H9 (cell line): ENCODE data around the gene C2orf49. TPM values are rescaled to one million over a fixed set of nuclear protein-coding genes. Genes with fewer than 3 reads are reported as not detected.

ENCODE experiments used
- DNase-seq: peaks from one replicate; pipeline ENCODE4 v3.0.0-alpha.2; 2017
- H2AFZ ChIP-seq: one replicate; pipeline ENCODE4 v1.6.1; 2013; ENCODE audit warnings: mild to moderate bottlenecking, low read length, control low read depth, moderate library complexity
- H2AK5ac ChIP-seq: 2 replicates; pipeline ENCODE4 v1.6.1; 2013; ENCODE audit warnings: low read length, control low read depth, mixed read lengths; ENCODE audit not compliant: insufficient read length
- H2BK120ac ChIP-seq: one replicate; pipeline ENCODE4 v1.6.1; 2013; ENCODE audit warnings: low read depth, mild to moderate bottlenecking, low read length, control low read depth, inconsistent platforms; ENCODE audit not compliant: poor library complexity, severe bottlenecking
- H2BK12ac ChIP-seq: 2 replicates; pipeline ENCODE4 v1.6.1; 2013; ENCODE audit warnings: low read length, control low read depth, mixed read lengths, low read depth; ENCODE audit not compliant: insufficient read length
- H2BK15ac ChIP-seq: 2 replicates; pipeline ENCODE4 v1.6.1; 2013; ENCODE audit warnings: low read depth, low read length, control low read depth
- H2BK20ac ChIP-seq: one replicate; pipeline ENCODE4 v1.6.1; 2013; ENCODE audit warnings: low read depth, mild to moderate bottlenecking, low read length, control low read depth, inconsistent platforms; ENCODE audit not compliant: poor library complexity, severe bottlenecking
- H2BK5ac ChIP-seq: 2 replicates; pipeline ENCODE4 v1.6.1; 2013; ENCODE audit warnings: low read length, control low read depth, mixed read lengths; ENCODE audit not compliant: insufficient read length
- H3K14ac ChIP-seq: 2 replicates; pipeline ENCODE4 v1.6.1; 2013; ENCODE audit warnings: low read length, control low read depth; ENCODE audit not compliant: insufficient read depth
- H3K18ac ChIP-seq: 2 replicates; pipeline ENCODE4 v1.6.1; 2013; ENCODE audit warnings: low read depth, mild to moderate bottlenecking, mixed read lengths, low read length, control low read depth; ENCODE audit not compliant: insufficient read length
- H3K23ac ChIP-seq: 2 replicates; pipeline ENCODE4 v1.6.1; 2013; ENCODE audit warnings: low read length, control low read depth, mixed read lengths, low read depth; ENCODE audit not compliant: insufficient read length
- H3K23me2 ChIP-seq: 2 replicates; pipeline ENCODE4 v1.6.1; 2013; ENCODE audit warnings: low read depth, mild to moderate bottlenecking, mixed read lengths, low read length, control low read depth; ENCODE audit not compliant: insufficient read length, poor library complexity, severe bottlenecking
- H3K27ac ChIP-seq: 2 replicates; pipeline ENCODE4 v1.5.1; 2013; ENCODE audit warnings: low read length, control low read depth, mixed read lengths, low read depth; ENCODE audit not compliant: insufficient read length
- H3K27me3 ChIP-seq: 2 replicates; pipeline ENCODE4 v1.6.1; 2013; ENCODE audit warnings: low read length, control low read depth, inconsistent platforms; ENCODE audit not compliant: insufficient read depth
- H3K4ac ChIP-seq: 2 replicates; pipeline ENCODE4 v1.6.1; 2013; ENCODE audit warnings: low read depth, mild to moderate bottlenecking, control low read depth, inconsistent platforms, low read length, moderate library complexity
- H3K4me1 ChIP-seq: 2 replicates; pipeline ENCODE4 v1.6.1; 2013; ENCODE audit warnings: low read length, control low read depth, inconsistent platforms; ENCODE audit not compliant: insufficient read depth
- H3K4me2 ChIP-seq: 2 replicates; pipeline ENCODE4 v1.6.1; 2013; ENCODE audit warnings: low read length, control low read depth, mixed read lengths; ENCODE audit not compliant: insufficient read length, insufficient read depth
- H3K56ac ChIP-seq: 2 replicates; pipeline ENCODE4 v1.6.1; 2013; ENCODE audit warnings: low read depth, mild to moderate bottlenecking, mixed read lengths, low read length, control low read depth; ENCODE audit not compliant: insufficient read length
- H3K79me1 ChIP-seq: 2 replicates; pipeline ENCODE4 v1.6.1; 2013; ENCODE audit warnings: low read depth, mild to moderate bottlenecking, moderate library complexity, low read length, control low read depth, inconsistent platforms; ENCODE audit not compliant: insufficient read depth, poor library complexity, severe bottlenecking
- H3K79me2 ChIP-seq: 2 replicates; pipeline ENCODE4 v1.6.1; 2013; ENCODE audit warnings: low read length, control low read depth, inconsistent platforms; ENCODE audit not compliant: insufficient read depth
- H3K9ac ChIP-seq: 2 replicates; pipeline ENCODE4 v1.6.1; 2013; ENCODE audit warnings: low read length, control low read depth, mixed read lengths; ENCODE audit not compliant: insufficient read length; ENCODE audit errors: extremely low read depth
- H3K9me3 ChIP-seq: one replicate; pipeline ENCODE4 v1.6.1; 2013; ENCODE audit warnings: low read depth, low read length, inconsistent platforms; ENCODE audit not compliant: control insufficient read depth
- H3T11ph ChIP-seq: one replicate; pipeline ENCODE4 v1.6.1; 2013; ENCODE audit warnings: mild to moderate bottlenecking, low read length, control low read depth, inconsistent platforms
- H4K20me1 ChIP-seq: one replicate; pipeline ENCODE4 v1.6.1; 2013; ENCODE audit not compliant: control insufficient read depth, insufficient read length, insufficient read depth
- H4K5ac ChIP-seq: 2 replicates; pipeline ENCODE4 v1.6.1; 2013; ENCODE audit warnings: low read depth, mild to moderate bottlenecking, mixed read lengths, low read length, control low read depth; ENCODE audit not compliant: insufficient read length
- H4K8ac ChIP-seq: replicated peaks from 2 replicates; pipeline ENCODE4 v1.6.1; 2013; ENCODE audit warnings: low read length, control low read depth, mixed read lengths, low read depth; ENCODE audit not compliant: insufficient read length
- H4K91ac ChIP-seq: 2 replicates; pipeline ENCODE4 v1.6.1; 2013; ENCODE audit warnings: low read depth, mild to moderate bottlenecking, moderate library complexity, mixed read lengths, low read length, control low read depth; ENCODE audit not compliant: insufficient read length
- H3K27ac Mint-ChIP-seq, 3 experiments: 2 replicates in 2 of 3; 3 replicates in 1 of 3; pipeline ENCODE4 v1.8.0; 2020 to 2021; ENCODE audit warnings: mixed read lengths in 3 of 3, mild to moderate bottlenecking in 1 of 3, moderate library complexity in 1 of 3
- H3K27me3 Mint-ChIP-seq: 2 replicates; pipeline ENCODE4 v1.8.0; 2021; ENCODE audit warnings: low read depth, mild to moderate bottlenecking, moderate library complexity, mixed read lengths
- H3K36me3 Mint-ChIP-seq, 3 experiments: 2 replicates in 2 of 3; 3 replicates in 1 of 3; pipeline ENCODE4 v1.8.0; 2020 to 2021; ENCODE audit warnings: low read depth in 3 of 3, mixed read lengths in 3 of 3; ENCODE audit not compliant: insufficient read depth in 1 of 3
- H3K4me1 Mint-ChIP-seq, 2 experiments: 2 replicates each; pipeline ENCODE4 v1.8.0; 2020; ENCODE audit warnings: mixed read lengths in 2 of 2
- H3K4me3 Mint-ChIP-seq, 2 experiments: 2 replicates in 1 of 2; 3 replicates in 1 of 2; pipeline ENCODE4 v1.8.0; 2020 to 2021; ENCODE audit warnings: mild to moderate bottlenecking in 2 of 2, mixed read lengths in 2 of 2, moderate library complexity in 1 of 2
- H3K9me3 Mint-ChIP-seq, 2 experiments: 2 replicates in 1 of 2; 3 replicates in 1 of 2; pipeline ENCODE4 v1.8.0; 2020; ENCODE audit warnings: mild to moderate bottlenecking in 2 of 2, mixed read lengths in 2 of 2, moderate library complexity in 1 of 2
- WGBS: extraction: QIAGEN DNeasy Blood & Tissue Kit; methylation state at CpG from one replicate; pipeline ENCODE4 v1.1.7; 2013; ENCODE audit warnings: missing lambda C conversion rate, low lambda C conversion rate, mixed read lengths; ENCODE audit not compliant: insufficient read length; ENCODE audit errors: extremely low coverage; 5-methylcytosine and 5-hydroxymethylcytosine counted together
- total RNA-seq: library from RNA; stranded (reverse); gene quantifications from 2 replicates; pipeline ENCODE4 v1.2.1, GENCODE V29; 2021
- TF ChIP-seq, protein P1 (sequence below): fragments of 200-600 bp; sonication (generic); conservative IDR thresholded peaks from 3 replicates; pipeline ENCODE4 v1.8.0; 2021; ENCODE audit warnings: antibody characterized with exemption, mild to moderate bottlenecking

The C2orf49 gene
- total RNA-seq, 1 experiment from 2014 or later = 18.8 TPM

DNA sequence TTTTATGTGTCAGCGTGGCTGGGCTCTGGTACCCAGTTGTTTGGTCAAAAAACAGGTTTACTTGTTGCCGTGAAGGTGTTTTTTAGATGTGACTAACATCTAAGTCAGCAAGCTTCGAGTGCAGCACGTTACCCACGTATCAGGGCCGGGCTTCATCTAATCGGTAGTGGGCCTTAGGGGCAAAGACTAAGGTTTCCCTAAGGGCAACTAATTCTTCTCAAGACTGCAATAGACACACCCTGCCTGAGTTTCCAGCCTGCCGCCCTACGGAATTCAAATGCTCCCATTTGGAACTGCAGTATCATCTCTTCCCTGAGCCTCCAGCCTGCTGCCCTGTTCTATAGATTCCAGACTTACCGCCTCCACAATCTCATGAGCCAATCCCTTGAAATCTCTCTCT is 33.8 kb downstream of the C2orf49 start:
- Mint-ChIP-seq H3K4me1 (peaks cover 2 to 7% of the 10 kb centered on the region in 2 experiments), H3K27ac (no peak overlapping the region), H3K27me3 (no peaks in the 10 kb centered on the region), H3K9me3 (no peaks in the 10 kb centered on the region), H3K4me3 (no peak overlapping the region), H3K36me3 (peaks cover 7 to 44% (median 34%) of the 10 kb centered on the region in 3 experiments; a peak in 6 of 7 replicates)
- Histone ChIP-seq H4K20me1 (no peaks in the 10 kb centered on the region), H3K4ac (no peak overlapping the region), H2AFZ (no peak overlapping the region), H3K9me3 (no peaks in the 10 kb centered on the region), H2BK15ac (no peak overlapping the region), H3K9ac (no peak overlapping the region), H3K4me1 (no peaks in the 10 kb centered on the region), H4K91ac (no peak overlapping the region), H2BK20ac (no peak overlapping the region), H2BK5ac (no peak overlapping the region), H3K18ac (no peak overlapping the region), H3K56ac (no peak overlapping the region), H3K27ac (no peak overlapping the region), H2BK12ac (no peak overlapping the region), H2AK5ac (no peak overlapping the region), H3K23ac (no peak overlapping the region), H3K4me2 (no peak overlapping the region), H4K8ac (no peak overlapping the region), H3K23me2 (no peaks in the 10 kb centered on the region), H3K79me1 (no peaks in the 10 kb centered on the region), H3K79me2 (no peaks in the 10 kb centered on the region), H3K14ac (no peak overlapping the region), H3K27me3 (no peaks in the 10 kb centered on the region), H3T11ph (no peak overlapping the region), H2BK120ac (no peak overlapping the region), H4K5ac (no peak overlapping the region)
- no CpG with 5 or more reads among the region's 10 CpGs for WGBS
- no peak for DNase-seq
- TF ChIP-seq, protein P1, sequence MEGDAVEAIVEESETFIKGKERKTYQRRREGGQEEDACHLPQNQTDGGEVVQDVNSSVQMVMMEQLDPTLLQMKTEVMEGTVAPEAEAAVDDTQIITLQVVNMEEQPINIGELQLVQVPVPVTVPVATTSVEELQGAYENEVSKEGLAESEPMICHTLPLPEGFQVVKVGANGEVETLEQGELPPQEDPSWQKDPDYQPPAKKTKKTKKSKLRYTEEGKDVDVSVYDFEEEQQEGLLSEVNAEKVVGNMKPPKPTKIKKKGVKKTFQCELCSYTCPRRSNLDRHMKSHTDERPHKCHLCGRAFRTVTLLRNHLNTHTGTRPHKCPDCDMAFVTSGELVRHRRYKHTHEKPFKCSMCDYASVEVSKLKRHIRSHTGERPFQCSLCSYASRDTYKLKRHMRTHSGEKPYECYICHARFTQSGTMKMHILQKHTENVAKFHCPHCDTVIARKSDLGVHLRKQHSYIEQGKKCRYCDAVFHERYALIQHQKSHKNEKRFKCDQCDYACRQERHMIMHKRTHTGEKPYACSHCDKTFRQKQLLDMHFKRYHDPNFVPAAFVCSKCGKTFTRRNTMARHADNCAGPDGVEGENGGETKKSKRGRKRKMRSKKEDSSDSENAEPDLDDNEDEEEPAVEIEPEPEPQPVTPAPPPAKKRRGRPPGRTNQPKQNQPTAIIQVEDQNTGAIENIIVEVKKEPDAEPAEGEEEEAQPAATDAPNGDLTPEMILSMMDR = no peak
